ENCODE data around the gene RAPGEF6.
A peak's percentile ranks its signal among the peaks of the same experiment; 100 is the strongest.

The RAPGEF6 gene

GRCh38 chr5:131664929-131665328 is 29.9 kb upstream of the RAPGEF6 start:
- H3K27ac Mint-ChIP-seq, result no peak overlapping the region
- no peak for TF ChIP-seq CTCF (IDR thresholded peaks at IDR 0.05)
- H3K4me1 Mint-ChIP-seq, result no peaks in the 10 kb centered on the region
- no peaks in the 10 kb centered on the region for H3K27me3 Mint-ChIP-seq (ENCODE audit: low read depth, poor library complexity)
- DNase-seq, result no peak
- H3K36me3 Mint-ChIP-seq (ENCODE audit: low read depth), result peaks cover 66% of the 10 kb centered on the region
- H3K4me3 Mint-ChIP-seq, result no peak overlapping the region
- H3K9me3 Mint-ChIP-seq, result no peaks in the 10 kb centered on the region

GRCh38 chr5:131661933-131662332 is 26.9 kb upstream of the RAPGEF6 start:
- H3K9me3 Mint-ChIP-seq, result no peaks in the 10 kb centered on the region
- H3K36me3 Mint-ChIP-seq (ENCODE audit: low read depth), result peaks cover 66% of the 10 kb centered on the region
- DNase-seq, result no peak
- no peaks in the 10 kb centered on the region for H3K4me1 Mint-ChIP-seq
- no peak for TF ChIP-seq CTCF (IDR thresholded peaks at IDR 0.05)
- H3K27me3 Mint-ChIP-seq (ENCODE audit: low read depth, poor library complexity), result no peaks in the 10 kb centered on the region
- H3K4me3 Mint-ChIP-seq, result no peak overlapping the region
- H3K27ac Mint-ChIP-seq, result no peak overlapping the region

- no peaks in the 10 kb centered on the region for H3K4me1 Mint-ChIP-seq
Measured at GRCh38 chr5:131659841-131660240, 24.8 kb upstream of the RAPGEF6 start.

GRCh38 chr5:131659290-131659689 is 24.3 kb upstream of the RAPGEF6 start:
- no peaks in the 10 kb centered on the region for H3K9me3 Mint-ChIP-seq
- no peaks in the 10 kb centered on the region for H3K4me1 Mint-ChIP-seq
- peak overlapping the region; percentile 40 for H3K27ac Mint-ChIP-seq
- TF ChIP-seq CTCF (IDR thresholded peaks at IDR 0.05), result no peak
- H3K36me3 Mint-ChIP-seq (ENCODE audit: low read depth), result peaks cover 66% of the 10 kb centered on the region
- no peak overlapping the region for H3K4me3 Mint-ChIP-seq
- no peaks in the 10 kb centered on the region for H3K27me3 Mint-ChIP-seq (ENCODE audit: low read depth, poor library complexity)
- no peak for DNase-seq

More at GRCh38 chr5:131659841-131660240, 24.8 kb upstream of the RAPGEF6 start:
- Mint-ChIP-seq H3K9me3 (no peaks in the 10 kb centered on the region), H3K4me3 (no peak overlapping the region), H3K27ac (no peak overlapping the region), H3K27me3 (ENCODE audit: low read depth, poor library complexity) (no peaks in the 10 kb centered on the region), H3K36me3 (ENCODE audit: low read depth) (peaks cover 61% of the 10 kb centered on the region)
- no peak for TF ChIP-seq CTCF (IDR thresholded peaks at IDR 0.05)
- no peak for DNase-seq

- Mint-ChIP-seq H3K27ac (no peak overlapping the region), H3K36me3 (ENCODE audit: low read depth) (peaks cover 68% of the 10 kb centered on the region), H3K4me1 (no peaks in the 10 kb centered on the region)
Measured at GRCh38 chr5:131654776-131655175, 19.7 kb upstream of the RAPGEF6 start.

More at GRCh38 chr5:131654776-131655175, 19.7 kb upstream of the RAPGEF6 start:
- no peak for DNase-seq
- H3K9me3 Mint-ChIP-seq, result no peaks in the 10 kb centered on the region
- no peaks in the 10 kb centered on the region for H3K27me3 Mint-ChIP-seq (ENCODE audit: low read depth, poor library complexity)
- TF ChIP-seq CTCF (IDR thresholded peaks at IDR 0.05), result no peak
- H3K4me3 Mint-ChIP-seq, result no peak overlapping the region
